Endothelial cell of umbilical vein (primary cell): ENCODE measurements around the gene RMRP.

Source experiments
- CTCF ChIP-seq, 2 donors: IDR thresholded peaks; 1 replicate in 1 of 2; 2 replicates in 1 of 2; pipeline ENCODE4 v1.5.1; 2011; ENCODE audit warnings: low read length in 2 of 2, mild to moderate bottlenecking in 2 of 2, moderate library complexity in 2 of 2, control low read depth in 1 of 2, inconsistent platforms in 1 of 2, low read depth in 1 of 2; ENCODE audit not compliant: insufficient read depth in 1 of 2; ENCODE audit errors: extremely low read depth in 1 of 2
- EZH2 ChIP-seq: IDR thresholded peaks from 2 replicates; pipeline ENCODE4 v1.6.1; 2012; ENCODE audit warnings: borderline replicate concordance, low read depth, mild to moderate bottlenecking, moderate library complexity, low read length, inconsistent platforms; ENCODE audit not compliant: severe bottlenecking
- POLR2A ChIP-seq: IDR thresholded peaks from 2 replicates; pipeline ENCODE4 v1.6.1; 2012; ENCODE audit warnings: low read depth, mild to moderate bottlenecking, control low read depth, low read length

GRCh38 chr9:35683323-35683722, 25.5 kb upstream of the RMRP start:
- no peak for TF ChIP-seq CTCF (IDR thresholded peaks at IDR 0.05; ENCODE audit: extremely low read depth in 1 of 2, insufficient read depth in 1 of 2, low read depth in 1 of 2, low read length in 2 of 2)
- TF ChIP-seq EZH2: no peak
- no peak for TF ChIP-seq POLR2A
